M059J (cell line): ENCODE results near the gene MYL10. TPM values are rescaled to one million over a fixed set of nuclear protein-coding genes. Genes with fewer than 3 reads are reported as not detected.

Source experiments
- DNase-seq: peaks from one replicate; pipeline ENCODE4 v3.0.0-alpha.2; 2012; ENCODE audit warnings: low read depth
- total RNA-seq: library from RNA; depleted of rRNA; stranded (reverse); fragments of >200 nt; shearing (Covaris generic); gene quantifications from 2 replicates; pipeline ENCODE4 v1.2.3, GENCODE V29; 2014; rRNA removed

MYL10 gene
- not detected in 2 replicates for total RNA-seq

DNA sequence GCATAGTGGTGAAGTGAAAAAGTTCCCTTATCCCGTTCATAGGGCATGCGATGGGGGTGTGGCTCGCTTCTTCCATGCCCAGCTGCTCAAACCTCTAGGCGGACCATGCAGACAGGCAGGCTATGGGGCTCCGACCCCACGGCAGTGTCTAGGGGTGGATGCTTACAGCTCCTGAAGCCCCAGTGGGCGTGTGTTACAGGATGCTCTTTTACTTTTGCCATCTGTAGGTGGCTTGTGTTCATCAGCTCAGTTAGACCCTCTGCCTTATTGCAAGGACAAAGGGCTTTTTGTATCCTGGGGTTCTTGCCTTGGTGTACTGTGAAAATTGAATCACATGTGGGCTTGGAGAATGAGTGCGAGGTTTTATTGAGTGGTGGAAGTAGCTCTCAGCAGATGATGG is at the start of gene MYL10:
Gene MYL10 (minus strand): TSS at position 126 of the 400 bp plus-strand sequence. CDS start 178 bp downstream, outside the sequence.
- no peak for DNase-seq

DNA sequence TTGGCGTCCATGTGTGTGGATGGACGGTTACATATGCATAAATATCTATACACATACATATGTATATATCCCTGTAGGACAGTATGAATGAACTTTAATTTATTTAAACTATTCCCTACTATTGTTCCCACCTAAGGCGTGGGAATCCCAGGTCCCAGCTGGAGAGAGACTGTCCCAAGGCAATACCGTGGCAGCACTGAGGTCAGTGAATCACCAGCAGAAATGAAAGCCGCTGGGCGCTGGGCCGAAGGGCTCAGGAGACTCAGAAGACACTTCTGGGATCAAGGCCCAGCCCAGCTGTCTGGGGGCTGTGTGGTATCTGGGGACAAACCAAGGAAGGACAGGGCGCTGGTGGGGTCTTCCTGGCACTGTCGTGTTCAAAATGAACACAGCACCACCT is 49.6 kb upstream of the MYL10 start:
- DNase-seq: peak; percentile 95

DNA sequence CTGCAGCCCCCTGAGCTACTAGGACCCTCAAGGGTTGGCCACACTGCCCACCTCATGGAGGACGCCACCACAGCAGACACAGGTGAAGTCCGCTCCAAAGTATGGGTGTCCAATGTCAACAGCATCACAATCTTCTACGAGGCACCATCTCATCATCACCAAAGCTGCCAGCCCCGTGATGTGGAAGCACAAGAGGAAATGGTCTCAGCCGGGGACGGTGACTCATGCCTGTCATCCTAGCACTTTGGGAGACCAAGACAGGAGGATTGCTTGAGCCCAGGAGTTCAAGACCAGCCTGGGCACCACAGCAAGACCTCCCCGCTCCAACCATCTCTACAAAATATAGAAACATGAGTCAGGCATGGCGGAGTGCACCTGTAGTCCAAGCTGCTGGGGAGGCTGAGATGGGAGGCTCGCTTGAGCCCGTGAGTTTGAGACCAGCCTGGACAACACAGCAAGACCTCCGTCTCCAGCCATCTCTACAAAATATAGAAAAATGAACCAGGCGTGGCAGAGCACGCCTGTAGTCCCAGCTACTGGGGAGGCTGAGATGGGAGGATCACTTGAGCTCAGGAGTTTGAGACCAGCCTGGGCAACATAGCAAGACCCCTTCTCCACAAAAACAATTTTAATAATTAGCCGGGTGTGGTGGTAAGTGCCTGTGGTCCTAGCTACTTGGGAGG is 48.8 kb upstream of the MYL10 start:
- peak; percentile 89 for DNase-seq

DNA sequence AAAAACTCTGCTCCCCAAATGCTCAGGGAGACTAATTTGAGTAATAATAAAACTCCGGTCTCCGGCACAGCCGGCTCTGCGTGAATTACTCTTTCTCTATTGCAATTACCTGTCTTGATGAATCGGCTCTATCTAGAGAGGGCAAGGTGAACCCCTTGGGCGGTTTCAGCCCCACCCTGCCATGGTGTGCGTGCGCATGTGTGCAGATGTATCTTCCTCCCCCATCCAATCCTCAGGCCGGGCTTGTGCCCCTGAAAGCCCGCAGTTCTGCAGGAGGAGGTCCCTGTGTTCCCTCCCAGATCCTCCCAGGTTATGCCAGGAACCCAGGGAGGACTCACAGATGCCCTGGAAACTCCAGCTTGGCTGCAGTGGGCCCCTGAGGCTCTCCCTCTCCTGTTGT is 48.3 kb upstream of the MYL10 start:
- DNase-seq: no peak

DNA sequence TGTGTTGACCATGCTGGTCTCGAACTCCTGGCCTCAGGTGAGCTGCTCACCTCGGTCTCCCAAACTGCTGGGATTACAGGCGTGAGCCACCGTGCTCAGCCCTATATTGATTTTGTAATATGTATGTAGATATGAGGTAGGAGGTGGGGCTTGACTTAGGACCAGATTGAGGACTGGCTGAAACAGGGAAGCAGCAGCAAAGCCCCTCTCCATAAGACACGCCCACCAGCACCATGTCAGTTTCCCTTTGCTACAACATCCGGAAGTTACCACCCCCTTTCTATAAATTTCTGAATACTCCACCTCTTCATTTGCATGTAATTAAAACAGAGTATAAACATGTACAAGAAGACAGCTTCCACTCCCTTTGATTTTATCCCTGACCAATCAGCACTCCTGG is 47.9 kb upstream of the MYL10 start:
- DNase-seq: no peak

DNA sequence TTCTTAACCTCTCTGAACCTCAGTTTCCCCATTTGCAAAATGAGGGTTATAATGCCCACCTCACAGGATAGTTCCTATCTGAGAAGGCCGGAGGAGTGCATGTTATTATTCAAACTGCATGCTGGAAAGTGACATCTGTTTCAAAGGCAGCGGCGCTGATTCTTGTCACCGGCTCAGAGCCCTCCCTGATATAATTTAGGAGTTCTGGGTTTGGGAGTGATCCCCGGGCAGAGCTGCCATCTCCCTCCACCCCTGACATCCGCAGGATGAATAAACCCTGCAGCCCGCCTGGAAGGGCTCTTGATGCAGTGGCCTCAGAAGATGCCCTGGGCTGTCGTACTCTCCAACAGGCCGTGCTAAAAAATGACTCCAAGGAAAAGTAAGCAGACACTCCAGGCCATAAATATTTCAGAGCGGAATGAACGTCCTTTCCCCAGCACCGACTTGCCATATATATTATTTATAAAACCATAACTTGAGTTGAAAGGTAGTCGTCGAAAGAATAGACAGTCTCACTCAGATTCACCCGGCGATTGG is 47.0 kb upstream of the MYL10 start:
- no peak for DNase-seq

DNA sequence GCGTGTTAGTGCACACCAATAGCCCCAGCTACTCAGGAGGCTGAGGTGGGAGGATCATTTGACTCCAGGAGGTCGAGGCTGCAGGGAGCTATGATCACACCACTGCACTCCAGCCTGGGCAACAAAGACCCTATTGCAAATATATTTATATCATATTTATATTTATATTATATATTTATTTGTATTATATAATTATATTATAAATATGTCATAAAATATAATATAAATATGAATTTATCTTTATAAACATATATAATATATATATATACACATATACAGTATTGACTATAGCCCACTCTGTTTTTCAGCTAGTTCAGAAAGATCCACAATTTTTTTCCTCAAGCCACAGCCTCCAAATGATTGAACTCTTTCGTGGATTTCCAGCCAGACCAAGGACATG is 45.3 kb upstream of the MYL10 start:
- DNase-seq: no peak

DNA sequence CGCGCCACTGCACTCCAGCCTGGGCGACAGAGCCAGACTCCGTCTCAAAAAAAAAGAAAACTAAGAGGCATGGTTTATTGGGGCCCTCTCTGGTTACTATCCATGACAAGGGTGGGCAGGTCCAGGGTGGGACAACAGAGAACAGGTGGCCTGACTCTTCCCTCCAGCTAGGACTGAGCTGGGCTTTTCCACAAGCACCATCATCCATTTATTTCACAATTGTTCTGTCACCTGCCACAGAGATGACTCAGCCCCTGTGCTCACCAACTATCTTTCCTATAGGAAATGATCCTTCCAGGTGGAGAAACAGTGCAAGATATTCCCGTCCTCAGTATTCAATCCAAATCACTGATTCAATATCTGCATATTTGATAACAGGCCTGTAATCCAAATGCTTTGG is 44.9 kb upstream of the MYL10 start:
- DNase-seq: peak; percentile 49

DNA sequence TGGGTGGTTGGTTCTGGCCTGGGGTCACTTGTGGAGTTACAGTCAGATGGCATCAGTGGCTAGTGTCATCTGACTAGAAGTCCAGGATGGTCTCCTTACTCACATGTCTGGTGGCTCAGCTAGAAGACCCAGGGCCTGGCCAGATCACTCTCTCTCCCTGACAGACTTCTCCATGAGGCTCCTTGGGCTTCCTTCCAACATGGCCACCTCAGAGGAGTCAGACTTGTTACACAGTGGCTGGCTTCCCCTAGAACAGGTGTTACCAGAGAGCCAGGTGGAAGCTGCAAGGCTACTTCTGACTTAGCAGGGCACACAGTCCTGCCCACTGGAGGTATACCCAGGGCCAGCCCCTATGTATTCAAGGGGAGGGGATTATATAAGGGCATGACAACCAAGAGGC is 44.2 kb upstream of the MYL10 start:
- DNase-seq: no peak

DNA sequence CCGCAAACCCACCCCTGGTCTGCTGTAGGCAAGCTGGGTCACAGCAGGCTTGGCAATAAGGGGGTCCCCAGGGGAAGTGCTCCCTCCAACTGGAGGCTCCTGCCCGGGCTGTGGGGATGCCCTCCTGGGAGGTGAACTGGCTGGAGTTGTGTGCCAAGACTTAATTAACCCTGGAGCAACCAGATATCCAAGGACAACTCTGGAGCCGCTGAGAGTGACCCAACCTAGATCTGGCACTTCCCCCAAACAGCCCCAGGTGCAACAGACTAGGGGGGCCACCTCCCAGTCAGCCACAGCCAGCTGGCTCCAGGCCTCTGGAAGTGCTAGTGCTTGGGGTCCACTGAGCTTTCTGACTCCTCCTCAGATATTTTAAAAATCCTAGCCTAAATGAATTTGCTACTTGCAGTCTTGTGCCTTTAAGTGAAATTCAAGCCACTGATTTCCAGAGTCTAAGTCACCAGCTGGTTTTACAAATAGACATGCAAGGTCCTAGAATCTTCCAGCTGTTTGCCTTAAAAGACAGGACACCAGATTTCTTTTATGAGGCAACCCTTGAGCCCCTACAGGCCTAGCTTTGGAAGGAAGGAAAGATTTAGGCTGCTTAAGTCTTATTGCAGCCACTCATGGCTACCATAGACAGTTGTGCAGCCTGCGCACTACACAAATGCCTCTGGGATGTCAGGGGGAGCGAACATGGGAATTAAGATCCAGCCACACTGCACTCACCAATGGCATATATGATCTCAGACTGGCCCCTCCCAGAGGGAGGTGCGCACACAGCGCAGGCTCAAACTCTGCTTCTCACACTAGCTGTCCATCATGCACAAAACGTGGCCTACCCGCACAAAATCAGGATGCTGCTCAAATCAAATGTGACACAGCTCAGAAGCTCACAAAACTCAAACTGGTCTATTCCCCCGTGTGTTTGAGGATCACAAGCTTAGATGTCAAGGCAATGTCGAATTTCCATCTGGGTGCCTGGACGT is 42.6 kb upstream of the MYL10 start:
- peak; percentile 58 for DNase-seq

DNA sequence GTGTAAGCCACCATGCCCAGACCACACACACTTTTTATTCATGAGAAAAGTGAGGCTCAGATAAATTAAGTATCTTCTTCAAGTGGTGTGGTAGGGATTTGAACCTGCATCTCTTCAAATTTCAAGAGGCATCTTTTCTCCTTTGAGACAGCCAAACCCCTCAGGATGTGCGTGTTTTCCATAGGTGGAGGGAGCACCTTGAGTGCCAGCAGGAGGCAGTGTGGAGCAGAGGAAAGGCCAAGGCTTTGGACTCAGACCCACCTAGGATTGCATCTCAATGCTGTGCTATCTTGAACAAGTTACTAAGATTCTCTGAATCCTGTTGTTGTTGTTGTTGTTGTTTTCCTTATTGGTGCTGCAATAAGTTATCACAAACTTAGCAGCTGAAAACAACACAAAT is 40.2 kb upstream of the MYL10 start:
- DNase-seq: no peak

DNA sequence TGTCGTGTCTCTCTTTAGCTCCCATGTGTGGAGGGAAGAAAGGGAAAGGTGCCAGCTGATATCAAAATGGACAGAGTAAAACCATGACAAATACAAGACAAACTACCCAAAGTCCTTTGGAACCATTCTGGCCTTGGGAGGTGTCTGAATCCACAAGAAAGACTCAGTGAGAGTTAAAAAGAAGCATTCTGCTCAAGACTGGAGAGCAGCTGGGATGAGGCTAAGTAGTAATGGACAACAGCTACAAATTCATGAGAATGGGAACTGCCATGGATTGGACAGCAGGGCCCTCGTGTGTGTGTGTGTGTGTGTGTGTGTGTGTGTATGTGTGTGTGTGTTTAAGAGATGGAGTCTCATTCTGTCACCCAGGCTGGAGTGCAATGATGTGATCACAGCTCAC is 39.6 kb upstream of the MYL10 start:
- no peak for DNase-seq

DNA sequence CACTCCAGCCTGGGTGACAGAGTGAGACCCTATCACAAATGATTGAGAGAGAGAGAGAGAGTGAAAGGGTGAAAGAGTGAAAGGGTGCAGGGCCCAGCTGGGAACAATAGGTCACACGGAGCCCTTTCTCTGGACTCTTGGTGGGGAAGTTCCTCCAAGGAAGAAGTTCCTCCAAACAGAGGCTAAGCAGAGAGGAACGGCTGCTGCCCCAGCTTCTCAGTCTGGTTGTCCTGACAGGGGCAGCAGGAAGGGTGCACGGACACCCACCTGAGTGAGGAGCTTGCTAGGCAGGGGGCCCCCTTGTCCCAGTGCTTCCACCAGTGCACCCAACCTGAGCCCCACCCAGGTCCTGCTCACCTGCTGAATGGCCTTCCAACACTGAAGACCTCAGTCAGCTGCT is 38.8 kb upstream of the MYL10 start:
- no peak for DNase-seq

DNA sequence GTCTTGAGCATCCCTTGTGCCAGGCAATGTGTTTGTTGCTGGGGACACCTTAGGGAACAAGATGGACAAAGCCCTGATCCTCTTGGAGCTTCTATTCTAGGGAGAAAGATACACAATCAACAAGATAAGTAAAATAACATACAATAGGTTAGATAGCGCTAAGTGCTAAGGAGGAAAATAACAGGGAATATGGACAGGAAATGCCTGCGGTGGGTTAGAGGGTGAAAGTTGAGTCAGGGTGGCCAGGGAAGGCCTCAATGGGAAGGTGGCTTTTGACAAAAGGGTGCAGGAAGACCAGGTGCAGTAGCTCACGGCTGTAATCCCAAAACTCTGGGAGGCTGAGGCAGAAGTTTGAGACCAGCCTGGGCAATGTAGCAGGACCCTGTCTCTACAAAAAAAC is 38.3 kb upstream of the MYL10 start:
- no peak for DNase-seq

DNA sequence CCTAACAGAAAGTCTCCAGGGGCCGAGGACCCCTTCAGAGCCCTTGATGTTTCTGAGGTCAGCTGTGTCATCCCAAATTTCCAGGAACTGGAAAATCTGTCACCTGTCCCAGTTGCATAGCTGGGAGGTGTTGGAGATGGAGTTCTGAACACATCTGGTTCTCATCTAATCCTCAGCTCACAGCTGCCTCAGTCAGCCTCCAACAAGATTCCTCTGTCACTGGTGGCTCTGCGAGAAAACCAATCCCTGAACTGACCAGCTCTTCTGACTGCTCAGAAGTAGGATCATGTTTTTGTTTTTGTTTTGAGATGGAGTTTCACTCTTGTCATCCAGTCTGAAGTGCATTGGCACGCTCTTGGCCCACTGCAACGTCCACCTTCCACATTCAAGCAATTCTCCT is 37.6 kb upstream of the MYL10 start:
- no peak for DNase-seq

DNA sequence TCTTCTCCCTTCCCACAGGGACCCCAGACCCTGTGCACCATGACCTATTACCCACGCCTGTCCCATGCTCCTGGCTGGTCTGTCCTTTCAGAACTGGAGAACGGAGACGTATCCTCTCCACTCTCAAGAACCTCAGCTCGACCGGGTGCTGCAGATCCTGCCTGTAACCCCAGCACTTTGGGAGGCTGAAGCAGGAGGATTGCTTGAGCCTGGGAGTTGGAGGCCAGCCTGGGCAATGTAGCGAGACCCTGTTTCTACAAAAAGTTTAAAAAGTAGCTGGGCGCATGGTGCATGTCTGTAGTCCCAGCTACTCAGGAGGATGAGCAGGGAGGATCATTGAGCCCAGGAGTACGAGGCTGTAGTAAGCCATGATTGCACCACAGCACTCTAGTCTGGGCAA is 37.2 kb upstream of the MYL10 start:
- DNase-seq: no peak

DNA sequence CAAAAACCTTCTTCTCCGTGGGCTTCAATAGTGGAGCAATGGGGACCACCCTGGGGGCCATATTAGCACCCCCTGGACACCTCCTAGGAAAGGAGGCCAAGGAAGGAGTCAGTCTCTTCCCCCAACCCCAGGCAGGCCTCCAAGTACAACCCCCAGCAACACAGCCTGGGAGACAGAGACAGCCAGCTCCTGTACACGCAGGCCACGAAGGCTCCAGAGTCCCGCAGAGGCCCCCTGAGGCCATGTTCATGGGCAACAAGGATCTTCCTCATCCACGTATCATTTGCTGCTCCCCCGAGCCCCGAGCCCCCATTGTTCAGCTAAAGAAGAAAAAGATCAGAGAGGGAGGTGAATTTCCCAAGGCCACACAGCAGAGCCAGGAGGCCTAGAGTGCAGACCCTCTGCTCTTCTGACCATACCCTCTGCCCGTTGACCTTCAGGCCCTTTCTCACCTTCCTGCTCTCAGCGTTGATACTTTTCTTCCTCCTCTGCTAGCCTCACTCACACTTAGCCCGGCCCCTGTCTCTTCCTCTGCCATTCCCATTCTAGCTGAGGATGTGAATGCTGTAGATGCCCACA is 35.9 kb upstream of the MYL10 start:
- DNase-seq: no peak

DNA sequence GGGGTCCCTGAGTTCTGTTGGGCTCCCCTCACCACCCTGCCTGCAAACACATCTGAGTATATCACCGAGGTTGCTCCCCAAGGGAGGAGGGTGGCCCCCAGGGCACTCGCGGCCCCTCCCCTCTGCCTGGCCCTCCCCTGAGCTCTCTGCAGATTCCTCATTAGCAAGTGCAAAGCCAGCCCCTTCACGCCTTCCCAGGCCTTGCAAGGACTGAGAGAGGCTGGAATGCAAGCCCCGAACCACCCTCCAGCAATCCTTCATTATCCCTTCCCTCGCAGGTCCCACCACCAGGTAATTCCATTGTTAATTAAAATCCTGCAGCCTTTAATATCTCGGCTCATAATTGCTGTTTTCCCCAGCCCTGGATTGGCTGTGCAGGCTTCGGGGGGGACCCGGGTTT is 35.3 kb upstream of the MYL10 start:
- DNase-seq: no peak

DNA sequence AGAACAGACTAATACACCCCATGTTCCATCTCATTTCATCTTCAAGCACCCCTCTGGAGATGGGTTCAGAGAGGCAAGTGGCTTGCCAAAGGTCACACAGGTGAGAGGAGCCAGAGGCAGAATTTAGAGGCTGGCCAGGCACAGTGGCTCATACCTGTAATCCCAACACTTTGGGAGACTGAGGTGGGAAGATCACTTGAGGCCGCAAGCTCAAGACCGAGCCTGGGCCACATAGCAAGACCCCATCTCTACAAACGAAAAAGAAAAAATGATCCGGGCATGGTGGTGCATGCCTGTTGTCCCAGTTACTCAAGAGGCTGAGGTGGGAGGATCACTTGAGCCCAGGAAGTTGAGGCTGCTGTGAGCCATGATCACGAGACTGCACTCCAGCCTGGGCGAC is 34.7 kb upstream of the MYL10 start:
- DNase-seq: no peak

DNA sequence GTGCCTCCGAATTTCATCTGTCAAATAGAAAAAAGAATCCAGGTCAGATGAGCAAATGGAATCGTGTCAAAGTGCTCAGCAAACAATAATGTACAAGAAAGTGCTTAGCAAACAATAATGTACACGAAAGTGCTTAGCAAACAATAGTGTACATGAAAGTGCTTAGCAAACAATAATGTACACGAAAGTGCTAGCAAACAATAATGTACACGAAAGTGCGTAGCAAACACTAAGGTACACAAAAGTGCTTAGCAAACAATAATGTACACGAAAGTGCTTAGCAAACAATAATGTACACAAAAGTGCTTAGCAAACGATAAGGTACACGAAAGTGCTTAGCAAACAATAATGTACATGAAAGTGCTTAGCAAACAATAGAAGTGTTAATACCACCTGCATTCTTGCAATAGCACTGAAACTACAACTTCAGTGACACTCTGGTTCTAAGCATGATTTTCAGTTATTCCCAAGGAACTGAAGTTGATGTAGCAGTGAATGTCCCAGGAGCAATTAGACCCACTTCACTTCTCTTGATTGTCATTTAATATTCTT is 33.4 kb upstream of the MYL10 start:
- DNase-seq: no peak

DNA sequence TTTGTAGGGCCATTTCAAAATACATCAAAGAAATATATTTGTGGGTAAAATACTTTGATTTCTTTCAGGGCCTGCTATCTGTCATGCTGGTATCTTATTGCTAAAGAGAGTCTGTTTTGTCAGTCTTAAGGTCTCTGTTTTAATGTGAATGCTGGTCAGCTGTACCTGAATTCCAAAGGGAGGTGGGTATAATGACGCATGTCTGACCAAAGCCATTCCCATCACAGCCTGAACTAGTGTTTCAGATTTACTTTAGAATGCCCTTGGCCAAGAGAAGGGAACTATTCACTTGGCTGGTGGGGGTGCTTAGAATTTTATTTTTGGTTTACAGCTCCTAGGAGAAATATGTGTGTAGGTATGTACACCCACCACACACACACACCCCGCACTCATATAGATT is 30.6 kb upstream of the MYL10 start:
- DNase-seq: peak; percentile 69

DNA sequence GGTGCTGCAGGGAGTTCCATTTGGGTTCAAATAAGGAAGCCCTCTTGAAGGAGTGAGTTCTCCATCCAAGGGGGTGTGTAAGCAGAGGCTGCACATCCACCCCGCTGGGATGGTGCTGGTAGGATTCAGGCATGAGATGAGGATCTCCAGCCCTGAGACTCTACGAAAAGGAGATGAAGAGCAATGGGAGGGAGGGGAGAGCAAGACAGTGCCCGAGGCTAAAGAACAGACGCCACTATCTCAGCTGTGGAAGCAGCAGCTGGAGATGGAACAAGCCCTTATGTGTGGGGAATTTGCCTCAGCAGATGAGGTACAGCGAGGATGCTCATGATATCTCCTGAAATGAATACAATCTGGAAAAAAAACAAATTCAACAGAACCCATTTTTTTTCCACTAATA is 28.1 kb upstream of the MYL10 start:
- DNase-seq: no peak
